Fibroblast of villous mesenchyme (primary cell): Measurements from ENCODE around the gene DCDC1. TPM values are rescaled to one million over a fixed set of nuclear protein-coding genes. Genes with fewer than 3 reads are reported as not detected.
"Not testable (repeated sequence)": the region's sequence is repeated elsewhere in the genome, so short reads cannot be mapped to it uniquely, and the experiment has no call there.

ENCODE experiments used
- DNase-seq: peaks from one replicate; pipeline ENCODE4 v3.0.0-alpha.2; 2010; ENCODE audit warnings: low read depth
- H3K4me3 ChIP-seq: 2 replicates; pipeline ENCODE4 v1.5.1; 2011; ENCODE audit warnings: low read depth, mild to moderate bottlenecking, low read length
- CTCF ChIP-seq: IDR thresholded peaks from 2 replicates; pipeline ENCODE4 v1.5.1; 2012; ENCODE audit warnings: low read depth, mild to moderate bottlenecking, low read length; ENCODE audit not compliant: insufficient read depth
- total RNA-seq: library from RNA; depleted of rRNA; stranded (reverse); fragments of >200 nt; gene quantifications from 2 replicates; pipeline ENCODE4 v1.2.3, GENCODE V29; 2012

The DCDC1 gene
- total RNA-seq, 1 donor = 0.43 TPM

- TF ChIP-seq CTCF = no peak
- H3K4me3 ChIP-seq = no peak overlapping the region
- no peak for DNase-seq
Observed at GRCh38 chr11:31337806-31338205, 31.7 kb downstream of the DCDC1 start.

- no peak for TF ChIP-seq CTCF
- no peak overlapping the region for H3K4me3 ChIP-seq
- no peak for DNase-seq
Observed at GRCh38 chr11:31328697-31329096, 40.8 kb downstream of the DCDC1 start.

GRCh38 chr11:31327417-31327816, 42.1 kb downstream of the DCDC1 start:
- H3K4me3 ChIP-seq = no peak overlapping the region
- DNase-seq = no peak
- TF ChIP-seq CTCF = no peak

- H3K4me3 ChIP-seq = no peak overlapping the region
- TF ChIP-seq CTCF = no peak
- DNase-seq = no peak
Observed at GRCh38 chr11:31326470-31327148, 42.9 kb downstream of the DCDC1 start.

- no peak overlapping the region for H3K4me3 ChIP-seq
- TF ChIP-seq CTCF = no peak
- peak; percentile 40 for DNase-seq
Observed at GRCh38 chr11:31325160-31325559, 44.4 kb downstream of the DCDC1 start.

- no peak overlapping the region for H3K4me3 ChIP-seq
- no peak for DNase-seq
- no peak for TF ChIP-seq CTCF
Observed at GRCh38 chr11:31323145-31323544, 46.4 kb downstream of the DCDC1 start.

- DNase-seq, H3K4me3 ChIP-seq: not testable (repeated sequence)
Observed at GRCh38 chr11:31321494-31321893, 48.0 kb downstream of the DCDC1 start.
